GM10266 (cell line): ENCODE results near the gene ABI3BP.

Experiments
- DNase-seq: peaks from one replicate; pipeline ENCODE4 v3.0.0; 2012; ENCODE audit errors: extremely low spot score
- TF ChIP-seq, protein P1 (sequence below): IDR thresholded peaks from 2 replicates; pipeline ENCODE4 v1.5.1; 2012; ENCODE audit warnings: mild to moderate bottlenecking, low read depth; ENCODE audit not compliant: control insufficient read depth, insufficient read depth; ENCODE audit errors: missing control alignments

ABI3BP gene

DNA sequence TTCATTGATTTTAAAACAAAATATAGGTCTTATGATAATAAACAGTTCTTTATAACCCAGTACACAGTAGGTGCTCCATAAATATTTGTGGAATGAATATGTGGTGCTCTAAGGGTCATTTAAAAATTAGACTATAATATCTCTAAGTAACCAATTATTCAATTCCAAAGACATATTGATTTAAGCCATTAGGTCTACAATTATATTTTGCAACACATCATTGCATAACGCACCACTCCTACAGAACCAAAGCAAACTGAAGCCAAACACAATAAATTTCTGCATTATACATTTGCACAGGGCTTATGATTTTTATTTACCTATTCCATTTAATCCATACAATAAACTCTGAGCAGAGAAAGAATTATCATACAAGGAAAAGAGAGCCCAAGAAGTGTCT is 104.3 kb downstream of the ABI3BP start:
- TF ChIP-seq, protein P1, sequence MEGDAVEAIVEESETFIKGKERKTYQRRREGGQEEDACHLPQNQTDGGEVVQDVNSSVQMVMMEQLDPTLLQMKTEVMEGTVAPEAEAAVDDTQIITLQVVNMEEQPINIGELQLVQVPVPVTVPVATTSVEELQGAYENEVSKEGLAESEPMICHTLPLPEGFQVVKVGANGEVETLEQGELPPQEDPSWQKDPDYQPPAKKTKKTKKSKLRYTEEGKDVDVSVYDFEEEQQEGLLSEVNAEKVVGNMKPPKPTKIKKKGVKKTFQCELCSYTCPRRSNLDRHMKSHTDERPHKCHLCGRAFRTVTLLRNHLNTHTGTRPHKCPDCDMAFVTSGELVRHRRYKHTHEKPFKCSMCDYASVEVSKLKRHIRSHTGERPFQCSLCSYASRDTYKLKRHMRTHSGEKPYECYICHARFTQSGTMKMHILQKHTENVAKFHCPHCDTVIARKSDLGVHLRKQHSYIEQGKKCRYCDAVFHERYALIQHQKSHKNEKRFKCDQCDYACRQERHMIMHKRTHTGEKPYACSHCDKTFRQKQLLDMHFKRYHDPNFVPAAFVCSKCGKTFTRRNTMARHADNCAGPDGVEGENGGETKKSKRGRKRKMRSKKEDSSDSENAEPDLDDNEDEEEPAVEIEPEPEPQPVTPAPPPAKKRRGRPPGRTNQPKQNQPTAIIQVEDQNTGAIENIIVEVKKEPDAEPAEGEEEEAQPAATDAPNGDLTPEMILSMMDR = no peak
- no peak for DNase-seq

DNA sequence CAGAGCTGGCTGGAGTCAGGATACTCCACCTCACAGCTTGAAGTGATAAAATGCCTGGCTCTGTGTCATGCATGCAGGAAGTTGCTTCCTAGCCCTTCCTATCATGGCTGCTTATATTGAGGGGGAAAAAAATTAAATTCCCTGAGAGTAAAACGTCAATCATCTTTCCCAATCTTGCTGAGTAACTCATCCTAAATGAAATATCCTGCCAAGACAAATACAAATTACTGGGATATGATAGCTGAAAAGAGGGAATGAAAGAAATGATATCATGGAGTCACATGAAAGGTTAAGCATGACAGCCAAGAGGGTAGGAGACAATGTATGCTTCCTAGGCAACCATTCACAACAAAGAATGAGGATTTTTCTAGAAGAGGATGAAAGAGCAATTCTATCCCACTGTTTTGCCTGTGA is 110.6 kb downstream of the ABI3BP start:
- no peak for DNase-seq
- TF ChIP-seq, protein P1 = no peak

DNA sequence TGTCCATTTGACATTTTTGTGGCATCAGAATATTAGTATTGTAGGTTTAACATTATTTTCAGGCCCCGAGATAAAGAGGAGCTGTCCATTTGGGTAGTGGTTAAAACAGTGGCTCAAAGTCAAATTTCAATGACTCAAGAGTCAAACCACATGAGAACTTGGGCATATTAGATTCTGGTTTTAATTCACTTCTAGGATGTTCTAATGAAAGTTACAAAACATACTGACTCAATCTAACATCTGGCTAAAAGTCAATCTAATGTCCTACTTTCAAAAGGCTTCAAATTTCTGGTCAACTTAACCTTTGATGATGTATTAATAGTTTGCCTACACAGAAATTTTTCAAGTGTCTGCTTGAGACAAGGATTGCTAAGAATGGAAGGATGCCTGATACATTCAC is 112.4 kb downstream of the ABI3BP start:
- no peak for DNase-seq
- TF ChIP-seq, protein P1 = no peak

DNA sequence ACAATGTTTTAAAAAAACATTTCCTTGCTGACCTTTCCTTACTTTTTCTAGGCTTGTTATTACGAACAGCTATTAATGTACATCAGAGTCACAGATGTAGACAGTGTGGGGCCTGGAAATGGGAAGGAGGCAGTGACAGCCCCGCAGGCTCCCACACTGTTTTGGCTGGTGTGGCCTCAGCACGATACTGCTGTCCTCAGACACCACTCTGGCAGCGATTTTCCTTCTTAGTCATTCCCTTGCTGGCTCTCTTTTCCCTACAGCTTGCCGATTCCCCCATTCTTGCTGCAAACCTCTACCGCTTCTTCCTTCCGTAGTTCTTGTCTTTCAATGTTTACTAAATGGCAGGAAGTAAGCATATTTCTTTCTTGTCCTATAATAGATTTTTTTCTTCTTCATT is 113.1 kb downstream of the ABI3BP start:
- no peak for DNase-seq
- TF ChIP-seq, protein P1 = no peak

DNA sequence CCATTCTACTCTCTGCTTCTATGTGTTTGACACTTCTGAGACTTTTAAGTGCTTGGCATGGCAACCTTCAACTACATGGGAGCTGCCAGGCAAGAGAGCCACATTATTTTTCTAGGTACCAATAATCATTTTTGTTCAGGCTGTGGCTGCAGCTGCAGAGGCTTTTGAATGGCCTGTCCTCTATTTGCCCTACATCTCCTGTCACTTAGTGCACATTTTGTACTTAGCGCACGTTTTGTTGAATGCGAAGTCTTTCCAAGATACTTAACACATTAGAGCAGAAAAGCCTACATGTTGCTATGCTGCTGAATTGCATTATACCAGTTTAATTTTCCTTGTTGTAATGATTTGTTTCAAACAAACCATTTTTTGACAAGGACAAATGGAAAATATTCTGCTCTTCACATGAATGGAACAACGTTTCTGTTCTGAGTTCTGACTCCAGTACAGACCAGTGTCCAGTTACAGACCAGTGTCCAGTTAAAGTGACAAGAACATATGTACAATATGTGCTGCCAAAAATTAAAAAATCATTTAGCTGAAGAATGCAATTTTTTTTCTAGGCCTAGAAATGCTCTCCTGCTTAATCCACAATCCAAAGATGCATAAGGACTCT is 113.9 kb downstream of the ABI3BP start:
- no peak for DNase-seq

DNA sequence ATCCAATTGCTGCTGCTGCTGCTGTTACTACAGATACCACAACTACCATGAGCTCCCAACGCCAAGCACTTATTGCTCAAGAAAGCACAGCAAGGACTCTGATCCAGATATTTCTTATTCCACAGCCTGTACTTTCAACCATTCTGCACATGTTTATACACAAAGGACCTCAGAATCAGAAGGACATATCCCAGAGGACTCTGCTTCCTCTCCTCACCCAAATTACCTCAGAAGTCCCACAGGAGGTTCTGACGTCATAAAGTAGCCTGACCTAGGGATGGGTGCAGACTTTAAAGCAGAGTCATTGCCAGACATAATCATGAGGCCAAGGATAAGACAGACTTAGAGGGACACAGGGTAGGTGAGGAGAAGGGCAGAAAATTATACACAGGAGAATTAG is 115.9 kb downstream of the ABI3BP start:
- TF ChIP-seq, protein P1 = no peak
- DNase-seq = no peak

More for the DNA sequence above, 113.9 kb downstream of the ABI3BP start:
- TF ChIP-seq, protein P1 = no peak

DNA sequence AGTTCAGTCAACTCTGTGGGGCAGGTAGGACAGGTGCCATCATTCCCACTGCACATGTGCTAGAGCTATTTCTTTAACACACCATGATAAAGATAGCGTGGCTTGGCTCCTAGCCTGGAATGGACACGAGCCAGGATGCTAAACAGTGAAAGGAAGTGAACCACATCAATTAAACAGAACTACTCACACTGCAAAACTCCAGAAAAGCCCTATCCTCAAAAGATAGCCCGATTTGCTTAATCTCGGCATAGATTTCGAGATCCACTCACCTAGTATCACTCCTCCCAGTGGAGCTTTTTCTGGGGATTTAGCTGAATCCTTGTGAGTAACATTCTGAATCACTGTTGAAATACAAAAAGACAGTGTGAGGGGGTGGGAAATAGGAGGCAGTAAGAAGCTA is 118.0 kb downstream of the ABI3BP start:
- TF ChIP-seq, protein P1 = no peak
- DNase-seq = no peak
